22Rv1 (cell line): ENCODE data around the gene IQCK.

Experiments
- CTCF ChIP-seq: fragments of 450-650 bp; IDR thresholded peaks from 2 replicates; pipeline ENCODE4 v1.5.1; 2017; ENCODE audit warnings: mild to moderate bottlenecking
- ZFX ChIP-seq: fragments of 450-650 bp; IDR thresholded peaks from 2 replicates; pipeline ENCODE4 v1.6.1; 2017; ENCODE audit warnings: antibody characterized with exemption, borderline replicate concordance

- TF ChIP-seq CTCF = no peak
- no peak for TF ChIP-seq ZFX
Measured at GRCh38 chr16:19894586-19894985, 176.5 kb downstream of the IQCK start.
